NCI-H748 (cell line): ENCODE data around the gene OVOL2.

ENCODE experiments used
- DNase-seq: peaks from one replicate; lab custom pipeline; 2025; ENCODE audit not compliant: unreplicated experiment; lab: John Stamatoyannopoulos, UW

OVOL2 gene

DNA sequence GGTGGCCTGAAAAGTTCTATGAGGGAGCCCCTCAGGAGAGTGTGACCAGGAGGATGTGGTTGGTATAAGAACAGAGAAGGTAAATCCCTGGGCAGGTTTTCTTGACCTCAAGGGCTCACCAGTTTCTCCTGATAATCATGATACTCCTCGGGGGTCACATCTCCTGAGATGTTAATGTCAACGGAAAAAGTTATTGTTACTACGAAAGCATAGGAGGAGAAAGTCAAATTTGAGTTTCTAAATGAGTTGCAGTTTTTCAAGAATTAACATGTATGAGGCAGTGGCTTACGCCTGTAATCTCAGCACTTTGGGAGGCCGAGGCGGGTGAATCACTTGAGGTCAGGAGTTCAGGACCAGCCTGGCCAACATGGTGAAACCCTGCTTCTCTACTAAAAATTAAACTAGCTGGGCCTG, 65.5 kb downstream of the OVOL2 start:
- no peak for DNase-seq

DNA sequence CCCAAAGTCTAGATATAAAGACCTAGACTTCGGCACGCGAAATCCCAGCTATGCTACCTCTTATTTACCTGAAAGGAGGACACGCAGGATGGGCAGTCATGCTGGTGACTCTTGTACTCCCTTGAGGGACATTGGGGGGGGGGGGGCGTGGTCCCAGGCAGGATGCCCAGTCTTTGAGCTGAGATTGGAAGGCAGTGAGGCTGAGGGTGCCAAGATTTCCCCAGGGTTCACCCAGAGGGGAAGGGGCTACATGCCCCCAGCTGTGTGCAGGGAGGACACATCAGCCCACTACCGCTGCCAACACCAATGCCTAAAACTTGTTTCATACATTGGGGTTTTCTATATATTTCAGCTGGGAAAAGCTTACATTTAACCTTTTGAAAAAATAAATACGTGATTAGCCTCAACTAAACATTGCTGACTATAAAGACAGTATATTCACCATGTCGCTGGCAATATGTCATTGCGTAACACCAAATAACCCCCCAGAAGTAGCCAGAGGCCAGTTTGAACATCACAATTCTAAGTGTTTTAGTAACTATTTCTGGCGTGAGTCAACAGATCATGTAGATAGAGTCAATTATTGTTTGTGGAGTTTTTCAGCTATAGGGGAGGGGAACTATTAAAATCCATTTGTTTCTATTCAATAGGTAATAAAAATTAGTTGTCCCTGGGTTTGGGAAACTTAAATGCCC, 67.3 kb downstream of the OVOL2 start:
- DNase-seq = no peak

DNA sequence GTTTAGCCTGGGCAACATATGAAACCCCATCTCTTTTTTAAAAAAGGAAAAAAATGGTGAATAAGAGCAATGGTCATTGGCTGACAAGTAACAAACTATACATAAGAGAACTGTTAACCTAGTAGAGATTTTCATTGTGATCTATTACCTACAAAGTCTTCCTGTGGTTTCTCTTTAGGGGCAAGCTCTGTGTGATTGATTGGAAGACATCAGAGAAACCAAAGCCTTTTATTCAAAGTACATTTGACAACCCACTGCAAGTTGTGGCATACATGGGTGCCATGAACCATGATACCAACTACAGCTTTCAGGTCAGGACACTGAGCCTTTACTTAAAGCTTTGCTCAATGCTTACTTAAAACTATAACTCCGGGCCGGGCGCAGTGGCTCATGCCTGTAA, 69.7 kb downstream of the OVOL2 start:
- no peak for DNase-seq

DNA sequence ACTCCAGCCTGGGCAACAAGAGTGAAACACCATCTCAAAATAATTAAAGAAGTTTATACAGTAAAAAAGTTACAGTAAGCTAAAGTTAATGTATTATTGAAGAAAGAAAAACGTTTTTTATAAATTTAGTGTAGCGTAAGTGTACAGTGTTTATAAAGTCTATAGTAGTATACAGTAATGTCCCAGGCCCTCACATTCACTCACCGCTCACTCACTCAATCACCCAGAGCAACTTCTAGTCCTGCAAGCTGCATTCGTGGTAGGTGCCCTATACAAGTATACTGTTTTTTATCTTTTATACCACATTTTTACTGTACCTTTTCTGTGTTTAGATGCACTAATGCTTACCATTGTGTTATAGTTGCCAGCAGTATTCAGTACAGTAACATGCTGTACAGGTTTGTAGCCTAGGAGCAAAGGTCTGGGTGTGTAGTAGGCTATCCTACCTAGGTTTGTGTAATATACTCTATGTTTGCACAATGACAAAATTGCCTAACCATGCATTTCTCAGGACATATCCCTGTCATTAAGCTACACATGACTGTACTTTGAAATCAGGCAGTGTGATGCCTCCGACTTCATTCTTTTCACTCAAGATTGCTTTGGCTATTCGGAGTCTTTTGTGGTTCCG, 72.2 kb downstream of the OVOL2 start:
- no peak for DNase-seq

DNA sequence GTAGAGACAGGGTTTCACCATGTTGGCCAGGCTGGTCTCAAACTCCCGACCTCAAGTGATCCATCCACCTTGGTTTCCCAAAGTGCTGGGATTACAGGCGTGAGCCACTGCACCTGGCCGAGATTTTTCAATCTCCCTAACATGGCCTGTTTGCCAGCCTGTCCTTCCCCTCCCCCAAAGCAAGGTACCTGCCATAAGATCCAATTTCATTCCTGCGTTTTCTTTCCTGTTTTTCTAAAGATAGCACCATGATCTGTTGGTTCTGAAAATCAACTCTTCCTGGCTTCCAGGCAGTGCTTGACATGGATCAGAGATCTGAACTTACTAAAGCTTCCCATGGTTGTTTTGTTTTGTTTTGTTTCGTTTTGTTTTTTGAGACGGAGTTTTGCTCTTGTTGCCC, 81.4 kb downstream of the OVOL2 start:
- no peak for DNase-seq
